A673 (cell line): Measurements from ENCODE around the gene MAGEF1. TPM values are rescaled to one million over a fixed set of nuclear protein-coding genes. Genes with fewer than 3 reads are reported as not detected.

Experiments
- BruUV-seq: library from RNA; stranded (reverse); fragments of 400-500 nt; replicated peaks from 2 replicates; lab custom pipeline; 2021; lab: Mats Ljungman, UMichigan
- CTCF ChIA-PET: fragments of 300-600 bp; sonication (Branson Sonifier 250); formaldehyde crosslinking; loops from one replicate; lab custom pipeline; 2022; ENCODE audit warnings: antibody characterized with exemption; lab: Charles Lee
- POLR2A ChIA-PET: fragments of 300-600 bp; sonication (Branson Sonifier 250); formaldehyde crosslinking; loops from one replicate; lab custom pipeline; 2022; ENCODE audit warnings: antibody characterized with exemption; ENCODE audit not compliant: low non-redundant PET; lab: Charles Lee
- DNase-seq: peaks from one replicate; pipeline ENCODE4 v3.0.0-alpha.2; 2015; ENCODE audit warnings: low spot score
- H3K27ac ChIP-seq: fragments of 200-600 bp; sonication (generic); 2 replicates; pipeline ENCODE4 v1.5.1; 2016; ENCODE audit warnings: mixed run types, low read depth, mild to moderate bottlenecking, mixed read lengths, antibody characterized with exemption, low read length; ENCODE audit not compliant: poor library complexity, severe bottlenecking
- H3K27me3 ChIP-seq: fragments of 200-600 bp; sonication (generic); replicated peaks from 2 replicates; pipeline ENCODE4 v1.6.1; 2017; ENCODE audit warnings: mixed run types, low read depth, mild to moderate bottlenecking, mixed read lengths, antibody characterized with exemption, low read length; ENCODE audit not compliant: insufficient read depth, poor library complexity
- H3K36me3 ChIP-seq: fragments of 200-600 bp; sonication (generic); 2 replicates; pipeline ENCODE4 v1.6.1; 2016; ENCODE audit warnings: mixed run types, mild to moderate bottlenecking, mixed read lengths, antibody characterized with exemption, low read length; ENCODE audit not compliant: insufficient read depth, poor library complexity, severe bottlenecking
- H3K4me1 ChIP-seq: fragments of 200-600 bp; sonication (generic); 2 replicates; pipeline ENCODE4 v1.6.1; 2017; ENCODE audit warnings: mixed run types, mild to moderate bottlenecking, mixed read lengths, antibody characterized with exemption, low read length; ENCODE audit not compliant: insufficient read depth, poor library complexity, severe bottlenecking
- H3K4me3 ChIP-seq: fragments of 200-600 bp; sonication (generic); 2 replicates; pipeline ENCODE4 v1.5.1; 2016; ENCODE audit warnings: low read depth, mixed run types, mild to moderate bottlenecking, mixed read lengths, low read length; ENCODE audit not compliant: poor library complexity, severe bottlenecking
- H3K9me3 ChIP-seq: fragments of 200-600 bp; sonication (generic); 2 replicates; pipeline ENCODE4 v1.6.1; 2016; ENCODE audit warnings: mixed run types, low read depth, mild to moderate bottlenecking, mixed read lengths, antibody characterized with exemption, low read length; ENCODE audit not compliant: poor library complexity, severe bottlenecking
- CTCF ChIP-seq: fragments of 300-800, 200-600 bp; sonication (generic); conservative IDR thresholded peaks from 2 replicates; pipeline ENCODE4 v1.5.1; 2017; ENCODE audit warnings: low read depth, mild to moderate bottlenecking, antibody characterized with exemption, low read length, moderate library complexity, mixed read lengths
- EZH2 ChIP-seq: fragments of 200-600 bp; sonication (generic); IDR thresholded peaks from 2 replicates; pipeline ENCODE4 v1.6.1; 2017; ENCODE audit warnings: borderline replicate concordance, low read depth, mild to moderate bottlenecking, mixed read lengths, antibody characterized with exemption, low read length; ENCODE audit not compliant: poor library complexity, severe bottlenecking
- intact Hi-C: fragments of 100-400 bp; cut with micrococcal nuclease; formaldehyde crosslinking; loops from one replicate; pipeline ENCODE4 v1.10.0; 2022; ENCODE audit not compliant: unreplicated experiment
- total RNA-seq: library from RNA; stranded (reverse); gene quantifications from 2 replicates; pipeline ENCODE4 v1.2.3, GENCODE V29; 2021

The MAGEF1 gene
- total RNA-seq, 1 experiment from 2014 or later: 47.6 TPM

- Histone ChIP-seq H3K36me3 (no peaks in the 10 kb centered on the region), H3K27ac (no peak overlapping the region), H3K9me3 (no peaks in the 10 kb centered on the region), H3K4me3 (no peak overlapping the region), H3K4me1 (no peaks in the 10 kb centered on the region), H3K27me3 (no peaks in the 10 kb centered on the region)
- no TSS peak for BruUV-seq
- POLR2A ChIA-PET: no interaction called here
- CTCF ChIA-PET: no interaction called here
- TF ChIP-seq EZH2: no peak
- no peak for TF ChIP-seq CTCF
- intact Hi-C loops: no loop called here
- DNase-seq: no peak
These were observed 31.2 kb downstream of the MAGEF1 start for GRCh38 chr3:184680385-184681345.

- intact Hi-C loops: no loop called here
- peak; percentile 15 for DNase-seq
- Histone ChIP-seq H3K4me3 (no peak overlapping the region), H3K9me3 (no peaks in the 10 kb centered on the region), H3K27ac (no peak overlapping the region), H3K4me1 (no peaks in the 10 kb centered on the region), H3K36me3 (no peaks in the 10 kb centered on the region), H3K27me3 (no peaks in the 10 kb centered on the region)
- TF ChIP-seq CTCF: no peak
- TF ChIP-seq EZH2: no peak
- ChIA-PET POLR2A (no interaction called here), CTCF (no interaction called here)
- no TSS peak for BruUV-seq
These were observed 32.6 kb downstream of the MAGEF1 start for GRCh38 chr3:184679056-184679816.

DNA sequence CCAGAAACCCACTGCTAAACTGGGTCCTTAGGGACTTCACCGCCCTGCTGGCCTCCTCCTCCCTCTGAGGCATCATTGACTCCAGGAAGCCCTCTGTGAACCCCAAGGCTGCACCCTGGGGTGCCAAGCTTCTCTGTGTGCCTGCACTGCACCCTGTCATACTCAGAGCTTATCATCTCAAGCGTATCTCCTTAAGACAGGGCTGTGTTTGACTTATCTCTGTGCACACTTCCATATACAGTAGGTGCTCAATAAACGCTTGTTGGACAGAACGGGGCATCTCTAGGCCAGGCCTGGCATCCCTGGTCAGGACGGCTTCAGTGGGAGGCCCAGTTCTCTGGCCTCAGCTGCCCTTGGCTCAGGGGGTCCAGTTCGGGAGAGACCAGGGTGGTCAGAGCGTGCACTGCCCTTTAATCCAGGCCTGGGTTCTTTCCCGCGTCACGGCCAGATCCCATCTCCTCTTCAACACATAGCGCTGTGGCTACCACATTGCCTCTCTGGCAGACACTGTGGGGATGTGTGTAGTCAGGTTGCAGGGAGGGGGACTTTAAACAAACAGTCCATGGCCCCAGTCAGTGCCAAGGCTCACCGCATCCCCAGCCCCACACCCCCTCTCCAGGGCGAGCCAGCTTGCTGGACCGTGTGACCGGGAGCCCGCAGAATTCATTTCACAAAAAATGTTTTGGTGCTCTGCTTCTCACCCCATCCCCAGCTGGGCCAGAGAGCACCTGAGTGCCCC, 33.4 kb downstream of the MAGEF1 start:
- no peak overlapping the region for H3K4me3 ChIP-seq
- no peaks in the 10 kb centered on the region for H3K4me1 ChIP-seq
- CTCF ChIA-PET: no interaction called here
- TF ChIP-seq CTCF: no peak
- no peak for TF ChIP-seq EZH2
- POLR2A ChIA-PET: no interaction called here
- no TSS peak for BruUV-seq
- no peak for DNase-seq
- intact Hi-C loops: no loop called here
- no peaks in the 10 kb centered on the region for H3K36me3 ChIP-seq
- H3K27ac ChIP-seq: no peak overlapping the region
- no peaks in the 10 kb centered on the region for H3K9me3 ChIP-seq
- H3K27me3 ChIP-seq: no peaks in the 10 kb centered on the region
